A549 (cell line): ENCODE measurements around the gene RBM26. TPM values are rescaled to one million over a fixed set of nuclear protein-coding genes. Genes with fewer than 3 reads are reported as not detected.

ENCODE experiments used
- ATAC-seq, 2 experiments: fragments of 200-7000 bp in 1 of 2; fragments of >200 bp in 1 of 2; cut with Nextera tagmentation in 1 of 2; cut with Tn5 transposase in 1 of 2; 3 replicates each; pipeline versions ENCODE4 v1.8.0 to v1.9.1; 2018 to 2020; ENCODE audit warnings: mild to moderate bottlenecking in 1 of 2, moderate library complexity in 1 of 2
- CTCF ChIA-PET: fragments of 300-600 bp; sonication (Branson Sonifier 250); formaldehyde crosslinking; extraction: SDS; loops from one replicate; lab custom pipeline; 2021; ENCODE audit warnings: antibody characterized with exemption, inconsistent platforms; lab: Yijun Ruan, JAX
- POLR2A ChIA-PET: fragments of 350-600 bp; formaldehyde crosslinking; extraction: SDS; loops from one replicate; lab custom pipeline; 2021; ENCODE audit warnings: antibody characterized with exemption, inconsistent platforms; lab: Yijun Ruan, JAX
- DNase-seq, 2 experiments: peaks; one replicate each; pipeline versions ENCODE4 v3.0.0 to v3.0.0-alpha.2; 2011 to 2016; ENCODE audit warnings: low read depth in 1 of 2, low spot score in 1 of 2
- FAIRE-seq: peaks from 2 replicates; lab custom pipeline; 2011; peaks lifted over from hg19 to GRCh38; lab: Jason Lieb, UNC
- H3K27ac ChIP-seq, 2 experiments: fragments of >200 bp; sonication (Bioruptor Twin); formaldehyde crosslinking; 3 replicates each; pipeline ENCODE4 v1.5.1; 2016 to 2017
- H3K4me1 ChIP-seq: fragments of >200 bp; sonication (Bioruptor Twin); formaldehyde crosslinking; 3 replicates; pipeline ENCODE4 v1.6.1; 2016
- H3K4me2 ChIP-seq: fragments of >200 bp; sonication (Bioruptor Twin); formaldehyde crosslinking; 3 replicates; pipeline ENCODE4 v1.6.1; 2016
- H3K4me3 ChIP-seq: fragments of >200 bp; sonication (Bioruptor Twin); formaldehyde crosslinking; 3 replicates; pipeline ENCODE4 v1.5.1; 2016
- H3K9me3 ChIP-seq: fragments of >200 bp; sonication (Bioruptor Twin); formaldehyde crosslinking; 3 replicates; pipeline ENCODE4 v1.6.1; 2016
- BHLHE40 ChIP-seq: IDR thresholded peaks from 2 replicates; pipeline ENCODE4 v1.6.1; 2012; ENCODE audit warnings: low read depth, low read length, inconsistent platforms
- CBX8 ChIP-seq: fragments of 200-600 bp; sonication (generic); IDR thresholded peaks from 2 replicates; pipeline ENCODE4 v1.6.1; 2016
- CEBPB ChIP-seq, 2 experiments: fragments of >200 bp in 1 of 2; sonication (Bioruptor Twin) in 1 of 2; formaldehyde crosslinking in 1 of 2; IDR thresholded peaks; 2 replicates each; pipeline ENCODE4 v1.6.1; 2012 to 2016
- CHD2 ChIP-seq: fragments of 150-350 bp; IDR thresholded peaks from 2 replicates; pipeline ENCODE4 v1.6.1; 2014; ENCODE audit warnings: low read length; ENCODE audit not compliant: partially characterized antibody
- CHD4 ChIP-seq: fragments of 200-600 bp; sonication (generic); IDR thresholded peaks from 2 replicates; pipeline ENCODE4 v1.6.1; 2016; ENCODE audit warnings: antibody characterized with exemption, mild to moderate bottlenecking, borderline replicate concordance
- EHF ChIP-seq: fragments of 250-450 bp; sonication (Bioruptor Pico); IDR thresholded peaks from 2 replicates; pipeline ENCODE4 v1.5.0; 2020; ENCODE audit warnings: mild to moderate bottlenecking
- ELK1 ChIP-seq: fragments of 150-350 bp; IDR thresholded peaks from 2 replicates; pipeline ENCODE4 v1.6.1; 2014; ENCODE audit warnings: low read depth, mild to moderate bottlenecking, low read length
- EP300 ChIP-seq, 2 experiments: fragments of >200 bp; sonication (Bioruptor Twin); formaldehyde crosslinking; IDR thresholded peaks; 2 replicates in 1 of 2; 3 replicates in 1 of 2; pipeline ENCODE4 v1.6.1; 2016 to 2017
- ESRRA ChIP-seq: fragments of 150-350 bp; IDR thresholded peaks from 2 replicates; pipeline ENCODE4 v1.6.1; 2014; ENCODE audit warnings: mild to moderate bottlenecking, low read length, borderline replicate concordance
- GATA3 ChIP-seq: IDR thresholded peaks from 2 replicates; pipeline ENCODE4 v1.6.1; 2012; ENCODE audit warnings: borderline replicate concordance
- HDAC2 ChIP-seq: fragments of 200-600 bp; sonication (generic); IDR thresholded peaks from 2 replicates; pipeline ENCODE4 v1.6.1; 2016
- HEYL ChIP-seq: fragments of 250-450 bp; sonication (Bioruptor Pico); IDR thresholded peaks from 2 replicates; pipeline ENCODE4 v1.8.0; 2021; ENCODE audit warnings: mild to moderate bottlenecking, moderate library complexity
- HOXA7 ChIP-seq: fragments of 250-450 bp; sonication (Bioruptor Pico); IDR thresholded peaks from 2 replicates; pipeline ENCODE4 v1.5.0; 2020; ENCODE audit warnings: mild to moderate bottlenecking, moderate library complexity
- HOXB13 ChIP-seq: fragments of 250-450 bp; sonication (Bioruptor Pico); IDR thresholded peaks from 2 replicates; pipeline ENCODE4 v1.5.0; 2020; ENCODE audit warnings: low read depth, mild to moderate bottlenecking, moderate library complexity
- JUN ChIP-seq, 2 experiments: fragments of >200 bp; sonication (Bioruptor Twin); formaldehyde crosslinking; IDR thresholded peaks; 2 replicates in 1 of 2; 3 replicates in 1 of 2; pipeline ENCODE4 v1.6.1; 2016 to 2017
- NPAS2 ChIP-seq: fragments of 250-450 bp; sonication (Bioruptor Pico); IDR thresholded peaks from 2 replicates; pipeline ENCODE4 v1.8.0; 2022; ENCODE audit warnings: mild to moderate bottlenecking, moderate library complexity, borderline replicate concordance
- PHF8 ChIP-seq: fragments of 200-600 bp; sonication (generic); IDR thresholded peaks from 2 replicates; pipeline ENCODE4 v1.6.1; 2016; ENCODE audit warnings: low read depth, mild to moderate bottlenecking, antibody characterized with exemption, moderate library complexity, borderline replicate concordance
- POLR2AphosphoS2 ChIP-seq: conservative IDR thresholded peaks from 2 replicates; pipeline ENCODE4 v1.6.1; 2012; ENCODE audit warnings: low read length, improper control_type of control experiment, inconsistent platforms
- RCOR1 ChIP-seq: fragments of 150-350 bp; IDR thresholded peaks from 2 replicates; pipeline ENCODE4 v1.6.1; 2014; ENCODE audit warnings: antibody characterized with exemption, low read length, low read depth
- RNF2 ChIP-seq: fragments of 200-600 bp; sonication (generic); IDR thresholded peaks from 2 replicates; pipeline ENCODE4 v1.6.1; 2016; ENCODE audit warnings: low read depth, mild to moderate bottlenecking, antibody characterized with exemption, moderate library complexity, borderline replicate concordance
- SMC3 ChIP-seq: fragments of >200 bp; sonication (Bioruptor Twin); formaldehyde crosslinking; IDR thresholded peaks from 3 replicates; pipeline ENCODE4 v1.6.1; 2018; ENCODE audit warnings: inconsistent platforms
- SREBF2 ChIP-seq: fragments of 450-650 bp; IDR thresholded peaks from 2 replicates; pipeline ENCODE4 v1.6.1; 2014; ENCODE audit warnings: mild to moderate bottlenecking, moderate library complexity
- TP53 ChIP-seq: fragments of 250-450 bp; sonication (Bioruptor Pico); IDR thresholded peaks from 2 replicates; pipeline ENCODE4 v1.5.0; 2021; ENCODE audit warnings: mild to moderate bottlenecking, moderate library complexity
- ZSCAN20 ChIP-seq: fragments of 250-450 bp; sonication (Bioruptor Pico); IDR thresholded peaks from 2 replicates; pipeline ENCODE4 v1.8.0; 2022; ENCODE audit warnings: mild to moderate bottlenecking, moderate library complexity
- WGBS: methylation state at CpG from one replicate; pipeline ENCODE4 v1.1.6; 2017; ENCODE audit errors: missing lambda C conversion rate; 5-methylcytosine and 5-hydroxymethylcytosine counted together
- polyA plus RNA-seq, 4 experiments: library from polyadenylated mRNA; depleted of rRNA in 3 of 4; stranded (reverse); fragments of >200 nt; fragmentation: RNase III in 1 of 4; extraction: RNeasy Plus Mini Kit Qiagen cat#74134 plus additional on column Dnase treatment in 1 of 4; gene quantifications; 2 replicates in 3 of 4; 3 replicates in 1 of 4; pipeline ENCODE4 v1.2.3, GENCODE V29; 2011 to 2017
- TF ChIP-seq, protein P1 (sequence below): fragments of 200-600 bp; sonication (generic); IDR thresholded peaks from 2 replicates; pipeline ENCODE4 v1.6.1; 2016; ENCODE audit warnings: antibody characterized with exemption, mild to moderate bottlenecking, moderate library complexity
- TF ChIP-seq, protein P2 (sequence below): fragments of 450-650 bp; IDR thresholded peaks from 2 replicates; pipeline ENCODE4 v1.6.1; 2014; ENCODE audit warnings: antibody characterized with exemption

RBM26 gene
- polyA plus RNA-seq, 2 of the 4 experiments (the other 2 are of a cell fraction), result 29.5 to 29.7 TPM

GRCh38 chr13:79311386-79311785, 94.7 kb downstream of the RBM26 start:
- CTCF ChIA-PET, result no interaction called here
- no peak overlapping the region for H3K27ac ChIP-seq
- WGBS, result 89% methylated on average over 3 of the region's 3 CpGs
- no peaks in the 10 kb centered on the region for H3K4me1 ChIP-seq
- no peak overlapping the region for H3K4me3 ChIP-seq
- no peak for FAIRE-seq
- no peak for DNase-seq
- ATAC-seq, result no peak
- no peak for TF ChIP-seq RNF2
- no peak for TF ChIP-seq CHD2
- TF ChIP-seq RCOR1, result no peak
- TF ChIP-seq ZSCAN20 (CRISPR knock-in tag), result no peak
- no peak for TF ChIP-seq TP53 (CRISPR knock-in tag)
- TF ChIP-seq CEBPB (IDR thresholded peaks at IDR 0.05), result no peak
- no peak for TF ChIP-seq SMC3
- no peak for TF ChIP-seq ESRRA
- TF ChIP-seq, all 56 proteins: peak for 0
- H3K4me2 ChIP-seq, result no peak overlapping the region
- H3K9me3 ChIP-seq, result no peaks in the 10 kb centered on the region
- POLR2A ChIA-PET, result no interaction called here

DNA sequence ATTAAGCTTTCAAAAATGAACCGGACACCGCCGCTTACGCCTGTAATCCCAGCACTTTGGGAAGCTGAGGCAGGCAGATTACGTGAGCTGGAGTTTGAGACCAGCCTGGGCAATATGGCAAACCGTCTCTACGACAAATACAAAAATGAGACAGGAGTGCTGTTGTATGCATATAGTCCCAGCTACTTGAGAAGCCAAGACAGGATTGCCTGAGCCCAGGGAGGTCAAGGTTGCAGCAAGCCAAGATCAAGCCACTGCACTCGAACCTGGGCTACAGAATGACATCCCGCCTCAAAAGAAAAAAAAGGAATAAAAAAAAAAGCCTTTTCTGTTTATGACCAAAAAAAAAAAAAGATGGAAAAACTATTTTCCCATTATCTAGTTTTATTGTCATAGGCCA, 96.4 kb downstream of the RBM26 start:
- no peaks in the 10 kb centered on the region for H3K9me3 ChIP-seq
- no peak overlapping the region for H3K4me2 ChIP-seq
- DNase-seq (no peak), ATAC-seq (no peak), FAIRE-seq (no peak)
- WGBS, result 90% methylated on average over 9 of the region's 9 CpGs
- ChIA-PET CTCF (no interaction called here), POLR2A (no interaction called here)
- no peak overlapping the region for H3K4me3 ChIP-seq
- no peaks in the 10 kb centered on the region for H3K4me1 ChIP-seq
- no peak for TF ChIP-seq HOXB13 (CRISPR knock-in tag)
- TF ChIP-seq PHF8, result no peak
- TF ChIP-seq EHF (CRISPR knock-in tag), result no peak
- TF ChIP-seq, protein P1, sequence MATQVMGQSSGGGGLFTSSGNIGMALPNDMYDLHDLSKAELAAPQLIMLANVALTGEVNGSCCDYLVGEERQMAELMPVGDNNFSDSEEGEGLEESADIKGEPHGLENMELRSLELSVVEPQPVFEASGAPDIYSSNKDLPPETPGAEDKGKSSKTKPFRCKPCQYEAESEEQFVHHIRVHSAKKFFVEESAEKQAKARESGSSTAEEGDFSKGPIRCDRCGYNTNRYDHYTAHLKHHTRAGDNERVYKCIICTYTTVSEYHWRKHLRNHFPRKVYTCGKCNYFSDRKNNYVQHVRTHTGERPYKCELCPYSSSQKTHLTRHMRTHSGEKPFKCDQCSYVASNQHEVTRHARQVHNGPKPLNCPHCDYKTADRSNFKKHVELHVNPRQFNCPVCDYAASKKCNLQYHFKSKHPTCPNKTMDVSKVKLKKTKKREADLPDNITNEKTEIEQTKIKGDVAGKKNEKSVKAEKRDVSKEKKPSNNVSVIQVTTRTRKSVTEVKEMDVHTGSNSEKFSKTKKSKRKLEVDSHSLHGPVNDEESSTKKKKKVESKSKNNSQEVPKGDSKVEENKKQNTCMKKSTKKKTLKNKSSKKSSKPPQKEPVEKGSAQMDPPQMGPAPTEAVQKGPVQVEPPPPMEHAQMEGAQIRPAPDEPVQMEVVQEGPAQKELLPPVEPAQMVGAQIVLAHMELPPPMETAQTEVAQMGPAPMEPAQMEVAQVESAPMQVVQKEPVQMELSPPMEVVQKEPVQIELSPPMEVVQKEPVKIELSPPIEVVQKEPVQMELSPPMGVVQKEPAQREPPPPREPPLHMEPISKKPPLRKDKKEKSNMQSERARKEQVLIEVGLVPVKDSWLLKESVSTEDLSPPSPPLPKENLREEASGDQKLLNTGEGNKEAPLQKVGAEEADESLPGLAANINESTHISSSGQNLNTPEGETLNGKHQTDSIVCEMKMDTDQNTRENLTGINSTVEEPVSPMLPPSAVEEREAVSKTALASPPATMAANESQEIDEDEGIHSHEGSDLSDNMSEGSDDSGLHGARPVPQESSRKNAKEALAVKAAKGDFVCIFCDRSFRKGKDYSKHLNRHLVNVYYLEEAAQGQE, result no peak
- no peak for TF ChIP-seq POLR2AphosphoS2
- no peak for TF ChIP-seq HDAC2
- no peak for TF ChIP-seq JUN (IDR thresholded peaks at IDR 0.05)
- no peak for TF ChIP-seq BHLHE40
- TF ChIP-seq HEYL (CRISPR knock-in tag), result no peak
- TF ChIP-seq EP300 (IDR thresholded peaks at IDR 0.05), result no peak
- no peak for TF ChIP-seq NPAS2
- TF ChIP-seq, protein P2, sequence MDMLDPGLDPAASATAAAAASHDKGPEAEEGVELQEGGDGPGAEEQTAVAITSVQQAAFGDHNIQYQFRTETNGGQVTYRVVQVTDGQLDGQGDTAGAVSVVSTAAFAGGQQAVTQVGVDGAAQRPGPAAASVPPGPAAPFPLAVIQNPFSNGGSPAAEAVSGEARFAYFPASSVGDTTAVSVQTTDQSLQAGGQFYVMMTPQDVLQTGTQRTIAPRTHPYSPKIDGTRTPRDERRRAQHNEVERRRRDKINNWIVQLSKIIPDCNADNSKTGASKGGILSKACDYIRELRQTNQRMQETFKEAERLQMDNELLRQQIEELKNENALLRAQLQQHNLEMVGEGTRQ, result no peak
- no peak for TF ChIP-seq CHD4
- no peak for TF ChIP-seq HOXA7 (CRISPR knock-in tag)
- TF ChIP-seq RNF2, result no peak
- no peak for TF ChIP-seq SREBF2
- TF ChIP-seq ELK1, result no peak
- no peak for TF ChIP-seq CHD2
- no peak for TF ChIP-seq CBX8
- no peak for TF ChIP-seq GATA3
- TF ChIP-seq, all 56 proteins: peak for 0
- no peak overlapping the region for H3K27ac ChIP-seq
